Measurements from ENCODE around the gene DHFR. TPM values are rescaled to one million over a fixed set of nuclear protein-coding genes. Genes with fewer than 3 reads are reported as not detected.

The DHFR gene
- total RNA-seq, 1 experiment from 2014 or later = 51.5 TPM

DNA sequence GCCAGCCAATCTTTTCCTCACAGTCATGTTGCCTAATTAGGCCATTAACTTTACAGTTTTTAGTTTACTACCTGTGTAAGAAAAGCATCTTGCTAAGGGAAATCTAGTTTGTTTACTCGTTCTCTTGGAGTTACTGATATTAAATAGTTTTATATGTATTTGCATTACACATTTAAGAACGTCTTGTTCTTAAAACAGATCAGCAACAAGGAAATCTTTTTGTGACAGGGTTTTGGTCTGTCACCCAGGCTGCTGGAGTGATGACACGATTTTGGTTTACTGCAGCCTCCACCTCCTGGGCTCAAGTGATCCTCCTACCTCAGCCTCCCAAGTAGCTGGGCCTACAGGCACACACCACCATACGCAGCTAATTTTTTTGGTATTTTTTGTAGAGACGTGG, 29.6 kb downstream of the DHFR start:
- ChIA-PET CTCF (interaction anchor here (0.6 kb wide), 1 partner anchor 57 kb away, joined by 7 read pairs; no protein-coding TSS in a partner anchor), POLR2A (no interaction called here)
- no peaks in the 10 kb centered on the region for H3K9me3 ChIP-seq (ENCODE audit: control insufficient read depth, insufficient read depth, low read depth, low read length)
- no peak for ATAC-seq
- BruUV-seq (replicated peaks) = no TSS peak
- in situ Hi-C loops (cut with HindIII; ENCODE audit: low pct_unique_long_range_greater_than_20kb, low sequenced_read_pairs) (no loop called here), intact Hi-C loops (cut with micrococcal nuclease; ENCODE audit: unreplicated experiment) (no loop called here)
- no peaks in the 10 kb centered on the region for H3K4me1 ChIP-seq (ENCODE audit: control insufficient read depth, insufficient read depth, low read length)
- DNase-seq (ENCODE audit: low read depth, low spot score) = no peak
- H3K27ac ChIP-seq (ENCODE audit: low read length) = no peak overlapping the region
- no peaks in the 10 kb centered on the region for H3K27me3 ChIP-seq (ENCODE audit: control insufficient read depth, insufficient read depth, low read length)
- H3K36me3 ChIP-seq (ENCODE audit: control insufficient read depth, insufficient read depth, low read length) = peaks cover 3% of the 10 kb centered on the region; the same call in 1 of the 2 replicates
- H3K4me3 ChIP-seq (ENCODE audit: low read depth in 2 of 2, low read length in 2 of 2) = no peak overlapping the region
- TF ChIP-seq, protein P1, sequence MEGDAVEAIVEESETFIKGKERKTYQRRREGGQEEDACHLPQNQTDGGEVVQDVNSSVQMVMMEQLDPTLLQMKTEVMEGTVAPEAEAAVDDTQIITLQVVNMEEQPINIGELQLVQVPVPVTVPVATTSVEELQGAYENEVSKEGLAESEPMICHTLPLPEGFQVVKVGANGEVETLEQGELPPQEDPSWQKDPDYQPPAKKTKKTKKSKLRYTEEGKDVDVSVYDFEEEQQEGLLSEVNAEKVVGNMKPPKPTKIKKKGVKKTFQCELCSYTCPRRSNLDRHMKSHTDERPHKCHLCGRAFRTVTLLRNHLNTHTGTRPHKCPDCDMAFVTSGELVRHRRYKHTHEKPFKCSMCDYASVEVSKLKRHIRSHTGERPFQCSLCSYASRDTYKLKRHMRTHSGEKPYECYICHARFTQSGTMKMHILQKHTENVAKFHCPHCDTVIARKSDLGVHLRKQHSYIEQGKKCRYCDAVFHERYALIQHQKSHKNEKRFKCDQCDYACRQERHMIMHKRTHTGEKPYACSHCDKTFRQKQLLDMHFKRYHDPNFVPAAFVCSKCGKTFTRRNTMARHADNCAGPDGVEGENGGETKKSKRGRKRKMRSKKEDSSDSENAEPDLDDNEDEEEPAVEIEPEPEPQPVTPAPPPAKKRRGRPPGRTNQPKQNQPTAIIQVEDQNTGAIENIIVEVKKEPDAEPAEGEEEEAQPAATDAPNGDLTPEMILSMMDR (IDR thresholded peaks at IDR 0.05) = no peak
- no peak for TF ChIP-seq POLR2AphosphoS5 (IDR thresholded peaks at IDR 0.05; ENCODE audit: low read depth, low read length)
- TF ChIP-seq, protein P2, sequence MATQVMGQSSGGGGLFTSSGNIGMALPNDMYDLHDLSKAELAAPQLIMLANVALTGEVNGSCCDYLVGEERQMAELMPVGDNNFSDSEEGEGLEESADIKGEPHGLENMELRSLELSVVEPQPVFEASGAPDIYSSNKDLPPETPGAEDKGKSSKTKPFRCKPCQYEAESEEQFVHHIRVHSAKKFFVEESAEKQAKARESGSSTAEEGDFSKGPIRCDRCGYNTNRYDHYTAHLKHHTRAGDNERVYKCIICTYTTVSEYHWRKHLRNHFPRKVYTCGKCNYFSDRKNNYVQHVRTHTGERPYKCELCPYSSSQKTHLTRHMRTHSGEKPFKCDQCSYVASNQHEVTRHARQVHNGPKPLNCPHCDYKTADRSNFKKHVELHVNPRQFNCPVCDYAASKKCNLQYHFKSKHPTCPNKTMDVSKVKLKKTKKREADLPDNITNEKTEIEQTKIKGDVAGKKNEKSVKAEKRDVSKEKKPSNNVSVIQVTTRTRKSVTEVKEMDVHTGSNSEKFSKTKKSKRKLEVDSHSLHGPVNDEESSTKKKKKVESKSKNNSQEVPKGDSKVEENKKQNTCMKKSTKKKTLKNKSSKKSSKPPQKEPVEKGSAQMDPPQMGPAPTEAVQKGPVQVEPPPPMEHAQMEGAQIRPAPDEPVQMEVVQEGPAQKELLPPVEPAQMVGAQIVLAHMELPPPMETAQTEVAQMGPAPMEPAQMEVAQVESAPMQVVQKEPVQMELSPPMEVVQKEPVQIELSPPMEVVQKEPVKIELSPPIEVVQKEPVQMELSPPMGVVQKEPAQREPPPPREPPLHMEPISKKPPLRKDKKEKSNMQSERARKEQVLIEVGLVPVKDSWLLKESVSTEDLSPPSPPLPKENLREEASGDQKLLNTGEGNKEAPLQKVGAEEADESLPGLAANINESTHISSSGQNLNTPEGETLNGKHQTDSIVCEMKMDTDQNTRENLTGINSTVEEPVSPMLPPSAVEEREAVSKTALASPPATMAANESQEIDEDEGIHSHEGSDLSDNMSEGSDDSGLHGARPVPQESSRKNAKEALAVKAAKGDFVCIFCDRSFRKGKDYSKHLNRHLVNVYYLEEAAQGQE (IDR thresholded peaks at IDR 0.05; ENCODE audit: insufficient read depth in 1 of 2, low read depth in 2 of 2, low read length in 1 of 2) = no peak
- TF ChIP-seq TCF7L2 (IDR thresholded peaks at IDR 0.05; ENCODE audit: low read depth, low read length) = no peak
- no peak for TF ChIP-seq SIN3A (IDR thresholded peaks at IDR 0.05; ENCODE audit: borderline replicate concordance, insufficient read depth, low read depth, low read length)

DNA sequence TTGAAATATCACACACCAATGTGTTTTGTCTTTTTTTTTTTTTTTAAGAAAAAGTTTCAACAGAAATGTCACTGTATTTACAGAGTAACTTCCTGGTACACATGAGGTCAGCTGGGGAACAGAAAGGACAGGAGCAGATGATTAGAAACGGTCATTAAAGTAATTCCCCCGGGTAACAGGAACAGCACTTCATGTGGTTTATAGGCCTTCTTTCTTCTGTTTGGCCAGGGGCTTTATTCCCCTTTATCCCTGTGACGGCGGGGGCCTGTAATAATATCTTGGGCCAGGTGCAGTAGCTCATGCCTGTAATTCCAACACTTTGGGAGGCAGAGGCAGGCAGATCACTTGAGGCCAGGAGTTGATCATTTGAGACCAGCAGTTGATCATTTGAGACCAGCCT, 30.8 kb downstream of the DHFR start:
- POLR2A ChIA-PET = interaction anchor here (0.5 kb wide), 1 partner anchor 35 kb away, joined by 3 read pairs; no protein-coding TSS in a partner anchor

More for the DNA sequence above, 30.8 kb downstream of the DHFR start:
- ATAC-seq (no peak), DNase-seq (ENCODE audit: low read depth, low spot score) (no peak)
- no TSS peak for BruUV-seq (replicated peaks)
- intact Hi-C loops (cut with micrococcal nuclease; ENCODE audit: unreplicated experiment) (no loop called here), in situ Hi-C loops (cut with HindIII; ENCODE audit: low pct_unique_long_range_greater_than_20kb, low sequenced_read_pairs) (no loop called here)
- Histone ChIP-seq H3K4me3 (ENCODE audit: low read depth in 2 of 2, low read length in 2 of 2) (no peak overlapping the region), H3K4me1 (ENCODE audit: control insufficient read depth, insufficient read depth, low read length) (no peaks in the 10 kb centered on the region), H3K36me3 (ENCODE audit: control insufficient read depth, insufficient read depth, low read length) (0 out of 2 replicates have a peak, but pooled peaks cover under 1% of the 10 kb centered on the region), H3K27ac (ENCODE audit: low read length) (no peak overlapping the region), H3K27me3 (ENCODE audit: control insufficient read depth, insufficient read depth, low read length) (no peaks in the 10 kb centered on the region), H3K9me3 (ENCODE audit: control insufficient read depth, insufficient read depth, low read depth, low read length) (no peaks in the 10 kb centered on the region)
- CTCF ChIA-PET = no interaction called here
- TF ChIP-seq SIN3A (IDR thresholded peaks at IDR 0.05; ENCODE audit: borderline replicate concordance, insufficient read depth, low read depth, low read length) = no peak
- no peak for TF ChIP-seq TCF7L2 (IDR thresholded peaks at IDR 0.05; ENCODE audit: low read depth, low read length)
- TF ChIP-seq, protein P1 (IDR thresholded peaks at IDR 0.05) = no peak
- TF ChIP-seq, protein P2 (IDR thresholded peaks at IDR 0.05; ENCODE audit: insufficient read depth in 1 of 2, low read depth in 2 of 2, low read length in 1 of 2) = no peak
- TF ChIP-seq POLR2AphosphoS5 (IDR thresholded peaks at IDR 0.05; ENCODE audit: low read depth, low read length) = no peak

All from Panc1 (cell line).